GM18870 (cell line): ENCODE data around the gene COX5A.
"Not testable (repeated sequence)": the region's sequence is repeated elsewhere in the genome, so short reads cannot be mapped to it uniquely, and the experiment has no call there.

Source experiments
- ATAC-seq: cut with Tn5 transposase; IDR thresholded peaks from one replicate; pipeline ENCODE4 v1.9.1; 2021; ENCODE audit warnings: moderate library complexity; ENCODE audit not compliant: unreplicated experiment

Gene COX5A

GRCh38 chr15:74902295-74903075 lies 35.4 kb downstream of the COX5A start:
- ATAC-seq: no peak

DNA sequence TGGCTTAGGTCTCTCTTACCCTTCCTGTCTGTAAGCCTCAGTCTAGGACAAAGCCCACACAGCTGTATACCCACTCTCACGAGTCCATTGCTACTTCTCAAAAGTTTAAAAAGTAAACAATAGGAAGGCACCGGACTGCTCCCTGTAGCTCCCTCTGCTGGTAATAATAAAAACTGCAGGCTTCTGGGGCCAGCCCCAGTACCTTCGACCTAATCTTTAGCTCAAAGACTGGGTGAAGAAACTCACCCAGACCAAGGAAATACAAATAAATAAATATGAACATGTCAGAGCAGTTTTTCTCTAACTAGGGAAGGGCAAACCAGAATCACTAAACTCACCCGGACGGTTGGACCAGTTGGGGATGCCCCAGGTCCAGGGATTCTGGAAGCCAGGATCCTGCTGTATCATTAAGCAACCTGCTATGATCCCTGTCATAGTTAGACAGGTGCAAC lies 36.2 kb downstream of the COX5A start:
- ATAC-seq: no peak

DNA sequence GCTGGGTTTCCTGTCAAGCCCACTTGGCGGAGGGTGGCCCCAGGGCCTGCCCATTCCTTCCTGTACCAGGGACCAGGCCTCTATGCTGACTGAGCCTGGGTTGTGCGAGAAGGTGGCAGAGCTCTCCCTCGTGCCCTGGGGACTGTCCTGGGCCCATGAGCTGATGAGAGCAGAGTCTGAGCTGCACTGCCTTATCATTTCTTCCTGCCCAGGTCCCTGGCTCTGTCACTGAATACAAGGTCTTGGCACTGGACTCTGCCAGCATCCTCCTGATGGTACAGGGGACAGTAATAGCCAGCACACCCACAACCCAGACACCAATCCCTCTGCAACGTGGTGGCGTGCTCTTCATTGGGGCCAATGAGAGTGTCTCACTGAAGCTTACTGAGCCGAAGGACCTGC lies 40.6 kb downstream of the COX5A start:
- no peak for ATAC-seq

DNA sequence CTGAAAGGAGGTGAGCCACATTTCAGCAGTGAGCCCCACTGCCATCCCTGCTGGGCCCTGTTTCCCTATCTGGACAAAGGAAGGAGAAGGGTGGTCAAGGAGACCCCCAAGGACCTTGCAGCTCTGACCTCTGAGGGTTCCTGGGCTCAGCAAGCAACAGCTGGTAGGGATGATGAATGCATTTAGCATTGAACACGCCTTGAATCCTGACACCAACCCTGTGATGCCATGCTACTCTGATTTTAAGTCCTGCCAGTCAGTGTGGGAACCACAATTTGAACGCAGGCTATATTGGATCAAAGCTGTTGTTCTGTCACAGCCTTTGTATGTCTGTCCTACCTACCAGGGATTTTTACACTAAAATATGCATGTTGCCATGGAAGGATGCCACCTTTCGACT lies 41.6 kb downstream of the COX5A start:
- no peak for ATAC-seq

DNA sequence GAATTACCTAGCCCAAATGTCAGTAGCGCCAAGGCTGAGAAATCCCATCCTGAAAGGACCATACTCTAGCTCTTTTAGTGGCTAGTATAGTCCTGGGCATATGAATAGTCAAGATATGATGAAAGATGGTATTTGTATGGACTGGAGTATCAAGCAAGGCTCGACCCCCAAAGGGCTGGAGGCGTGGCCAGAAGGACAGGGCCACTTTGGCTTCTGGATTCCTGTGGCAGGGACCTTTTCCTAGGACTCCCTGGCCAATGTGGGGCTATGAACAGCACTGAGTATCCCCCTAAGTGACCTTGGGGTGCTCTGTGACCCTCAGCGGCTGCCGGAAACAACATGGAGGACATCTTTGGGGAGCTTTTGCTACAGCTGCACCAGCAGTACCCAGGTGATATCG lies 42.0 kb downstream of the COX5A start:
- ATAC-seq: no peak

- not testable (repeated sequence) for ATAC-seq
Observed at GRCh38 chr15:74894383-74894782, 43.5 kb downstream of the COX5A start.

- ATAC-seq: no peak
Observed at GRCh38 chr15:74893627-74894026, 44.2 kb downstream of the COX5A start.

DNA sequence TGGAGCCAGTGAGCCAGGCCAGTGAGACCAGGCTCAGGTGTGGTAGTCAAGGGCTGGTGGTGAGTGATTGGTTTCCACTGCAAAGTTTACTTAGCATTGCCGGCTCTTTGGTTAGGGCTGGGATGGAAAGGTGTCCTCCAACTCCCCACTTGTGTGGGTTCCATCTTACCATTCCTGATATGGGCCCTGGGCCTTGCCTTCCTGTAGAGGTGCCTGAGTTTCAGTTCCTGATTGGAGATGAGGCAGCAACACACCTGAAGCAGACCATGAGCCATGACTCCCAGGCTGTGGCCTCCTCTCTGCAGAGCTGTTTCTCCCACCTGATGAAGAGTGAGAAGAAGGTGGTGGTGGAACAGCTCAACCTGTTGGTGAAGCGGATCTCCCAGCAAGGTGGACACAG lies 44.9 kb downstream of the COX5A start:
- ATAC-seq: no peak

DNA sequence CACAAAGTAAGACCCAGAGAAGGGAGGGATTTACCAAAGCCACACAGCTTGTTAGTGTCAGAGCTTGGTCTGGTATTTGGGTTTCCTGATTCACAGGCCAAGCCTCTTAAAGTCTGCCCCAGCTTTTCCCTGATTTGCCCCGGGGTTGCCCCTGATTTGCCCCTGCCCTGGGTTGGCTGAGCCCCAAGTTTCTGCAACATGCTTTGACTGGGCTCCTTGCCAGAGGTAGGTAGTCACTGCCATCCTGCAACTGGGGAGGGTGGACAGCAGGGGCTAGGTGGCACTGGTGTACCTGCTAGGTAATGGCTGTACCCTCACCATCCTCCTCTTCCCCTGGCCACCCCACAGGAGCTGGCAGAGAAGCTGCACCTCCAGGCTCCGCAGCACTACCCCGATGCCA lies 45.6 kb downstream of the COX5A start:
- no peak for ATAC-seq

DNA sequence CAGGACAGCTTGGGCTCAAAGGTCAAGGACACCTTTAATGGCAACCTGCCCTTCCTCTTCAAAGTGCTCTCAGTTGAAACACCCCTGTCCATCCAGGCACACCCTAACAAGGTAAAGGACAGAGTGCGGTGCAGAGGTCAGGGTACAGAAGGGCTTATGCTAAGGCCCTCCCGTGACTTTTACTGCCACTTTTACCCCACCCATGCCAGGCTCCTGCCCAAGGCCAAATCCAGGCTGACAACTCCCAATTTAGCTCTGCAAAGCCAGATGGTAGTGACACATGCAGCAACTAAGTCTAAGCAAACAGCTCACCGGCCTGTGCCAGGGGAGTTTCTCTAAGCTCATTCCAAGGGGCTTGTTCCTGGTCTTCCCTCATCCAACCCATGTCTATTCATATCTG lies 46.4 kb downstream of the COX5A start:
- ATAC-seq: no peak

GRCh38 chr15:74890665-74890960 lies 47.3 kb downstream of the COX5A start:
- no peak for ATAC-seq

DNA sequence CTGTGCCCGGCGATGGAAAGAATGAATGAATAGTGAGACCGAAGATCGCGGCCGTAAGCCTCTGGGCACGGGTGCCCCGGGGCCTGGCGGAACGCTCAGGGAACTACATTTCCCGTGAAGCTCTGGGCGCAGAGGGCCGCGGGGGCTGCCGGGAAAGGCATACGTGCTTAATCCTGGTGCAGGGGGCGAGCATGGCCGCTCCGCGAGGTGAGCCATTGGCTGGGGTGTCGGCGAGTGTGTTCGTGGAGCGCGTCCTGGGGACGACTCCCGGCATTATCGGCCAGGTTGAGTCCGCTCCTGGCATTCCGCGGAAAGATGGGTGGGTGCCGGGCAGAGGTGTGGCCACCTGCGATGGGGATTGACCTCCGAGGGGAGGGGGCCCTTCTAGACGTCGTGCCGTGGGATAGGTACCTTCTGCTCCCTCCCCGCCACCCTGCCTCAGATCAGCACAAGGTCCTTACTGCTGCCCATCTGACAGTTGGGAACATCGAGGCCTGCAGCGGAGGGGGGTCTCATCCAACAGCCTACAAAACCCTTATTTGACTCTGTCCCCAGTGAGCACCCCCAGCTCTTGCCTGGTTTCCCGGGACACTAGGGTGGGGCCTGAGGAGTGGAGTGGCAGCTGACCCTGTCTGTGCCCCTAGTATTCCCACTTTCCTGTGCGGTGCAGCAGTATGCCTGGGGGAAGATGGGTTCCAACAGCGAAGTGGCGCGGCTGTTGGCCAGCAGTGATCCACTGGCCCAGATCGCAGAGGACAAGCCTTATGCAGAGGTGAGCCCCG lies 47.8 kb downstream of the COX5A start, which contains the start of gene MPI:
Gene MPI, plus strand, starts transcription at position 160 of the 782 bp plus-strand sequence. Its CDS starts 32 bp downstream, at position 192.
- ATAC-seq: peak; percentile 68

DNA sequence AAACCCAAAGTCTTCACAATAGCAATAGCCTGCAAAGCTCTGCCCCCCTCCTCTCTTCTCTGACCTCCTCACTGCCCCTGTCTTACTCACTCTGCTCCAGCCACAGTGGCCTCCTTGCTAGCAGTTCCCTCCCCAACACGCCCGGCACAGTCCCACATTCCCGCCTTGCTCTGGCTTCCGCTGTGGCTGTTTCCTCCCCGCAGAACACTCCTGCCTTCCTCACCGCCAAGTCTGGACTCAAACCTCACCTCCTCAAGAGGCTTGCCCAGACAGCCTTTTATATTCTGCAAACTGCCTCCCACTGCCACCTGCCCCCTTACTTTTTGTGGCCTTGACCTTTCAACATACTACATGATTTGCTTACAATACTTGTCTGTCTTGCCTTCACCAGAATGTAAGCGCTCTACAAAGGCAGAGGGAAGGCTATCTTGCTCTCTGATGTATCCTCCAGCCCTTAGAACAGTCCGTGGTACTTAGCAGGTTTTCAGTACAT lies 48.4 kb downstream of the COX5A start:
- peak; percentile 33 for ATAC-seq

- ATAC-seq: no peak
Observed at GRCh38 chr15:74888716-74889115, 49.2 kb downstream of the COX5A start.

GRCh38 chr15:74887537-74888193 lies 50.2 kb downstream of the COX5A start:
- not testable (repeated sequence) for ATAC-seq

GRCh38 chr15:74885461-74885860 lies 52.4 kb downstream of the COX5A start:
- no peak for ATAC-seq

GRCh38 chr15:74884428-74885223 lies 53.2 kb downstream of the COX5A start:
- ATAC-seq: no peak

DNA sequence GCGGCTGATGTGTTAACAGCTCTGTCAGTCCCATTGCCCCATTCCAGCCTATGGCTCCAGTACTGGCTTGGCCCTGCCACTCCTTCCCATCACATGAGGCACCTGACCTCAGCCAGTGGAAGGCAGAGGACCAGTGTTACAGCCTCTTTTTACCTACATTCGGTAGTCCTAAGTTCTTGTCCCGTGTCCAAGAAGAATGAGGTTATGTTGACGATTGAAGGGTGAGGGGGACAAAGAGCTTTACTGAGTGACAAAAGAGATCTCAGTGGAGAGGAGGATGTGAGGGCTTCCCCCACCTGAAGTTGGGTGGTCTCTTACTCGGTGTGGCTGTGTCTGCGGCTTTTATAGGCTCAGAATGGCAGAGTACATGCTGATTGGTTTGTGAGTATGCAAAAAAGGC lies 55.3 kb downstream of the COX5A start:
- ATAC-seq: no peak

- no peak for ATAC-seq
Observed at GRCh38 chr15:74878273-74878672, 59.6 kb downstream of the COX5A start.

GRCh38 chr15:74873756-74874424 lies 64.0 kb downstream of the COX5A start:
- ATAC-seq: no peak
